K562 (cell line): ENCODE data around the gene IRAK4. TPM values are rescaled to one million over a fixed set of nuclear protein-coding genes. Genes with fewer than 3 reads are reported as not detected.

Experiments used
- ATAC-seq: fragments of 200-7000 bp; cut with Tn5 transposase; 3 replicates; pipeline ENCODE4 v1.9.1; 2020; ENCODE audit warnings: moderate library complexity
- BruUV-seq: library from RNA; stranded (reverse); fragments of 400-500 nt; replicated peaks from 2 replicates; lab custom pipeline; 2021; lab: Mats Ljungman, UMichigan
- CTCF ChIA-PET: fragments of 300-600 bp; formaldehyde crosslinking; extraction: SDS; loops from one replicate; lab custom pipeline; 2021; ENCODE audit warnings: low intra/inter-chr PET ratio; lab: Yijun Ruan, JAX
- POLR2A ChIA-PET: fragments of 300-600, 350-650 bp; sonication (Branson Sonifier 250); formaldehyde crosslinking; extraction: SDS; loops from one replicate; lab custom pipeline; 2021; ENCODE audit warnings: antibody characterized with exemption, inconsistent platforms; lab: Yijun Ruan, JAX
- DNase-seq, 4 experiments: peaks; one replicate each; pipeline versions ENCODE4 v3.0.0 to v3.0.0-alpha.2; 2011 to 2018; ENCODE audit warnings: low spot score in 3 of 4, mixed read lengths in 3 of 4; ENCODE audit errors: extremely low read depth in 1 of 4
- FAIRE-seq: peaks from 2 replicates; lab custom pipeline; 2011; peaks lifted over from hg19 to GRCh38; lab: Jason Lieb, UNC
- H2AFZ ChIP-seq: 2 replicates; pipeline ENCODE4 v1.6.0; 2011; ENCODE audit warnings: low read depth, low read length, control low read depth, inconsistent platforms
- H3K27ac ChIP-seq: fragments of 200-600 bp; 3 replicates; pipeline ENCODE4 v1.8.0; 2011; ENCODE audit warnings: low read depth, mild to moderate bottlenecking, control low read depth, inconsistent platforms, low read length, moderate library complexity, mixed read lengths; ENCODE audit errors: extremely low read depth
- H3K27me3 ChIP-seq, 2 experiments: fragments of 300-600 bp in 1 of 2; 2 replicates in 1 of 2; 3 replicates in 1 of 2; pipeline versions ENCODE4 v1.6.0 to v1.8.0; 2011; ENCODE audit warnings: inconsistent platforms in 2 of 2, low read length in 2 of 2, mild to moderate bottlenecking in 1 of 2, mixed read lengths in 1 of 2, moderate library complexity in 1 of 2; ENCODE audit not compliant: control insufficient read depth in 2 of 2, insufficient read depth in 2 of 2
- H3K36me3 ChIP-seq: fragments of 300-600 bp; 3 replicates; pipeline ENCODE4 v1.8.0; 2011; ENCODE audit warnings: mild to moderate bottlenecking, low read length, inconsistent platforms; ENCODE audit not compliant: control insufficient read depth, insufficient read depth
- H3K4me1 ChIP-seq, 2 experiments: fragments of 200-600 bp in 1 of 2; replicated peaks in 1 of 2; 2 replicates in 1 of 2; 3 replicates in 1 of 2; pipeline versions ENCODE4 v1.5.1 to v1.8.0; 2011; ENCODE audit warnings: inconsistent platforms in 2 of 2, low read length in 2 of 2, mild to moderate bottlenecking in 1 of 2, mixed read lengths in 1 of 2, moderate library complexity in 1 of 2; ENCODE audit not compliant: control insufficient read depth in 2 of 2, insufficient read depth in 2 of 2
- H3K4me2 ChIP-seq: 2 replicates; pipeline ENCODE4 v1.6.1; 2011; ENCODE audit warnings: low read length, control low read depth, inconsistent platforms, mixed read lengths; ENCODE audit not compliant: insufficient read depth
- H3K4me3 ChIP-seq: fragments of 200-600 bp; sonication (generic), shearing (Covaris generic); 2 replicates; pipeline ENCODE4 v1.5.1; 2016; ENCODE audit warnings: control low read depth, inconsistent platforms
- H3K79me2 ChIP-seq: fragments of 200-600 bp; 3 replicates; pipeline ENCODE4 v1.8.0; 2011; ENCODE audit warnings: low read length, inconsistent platforms; ENCODE audit not compliant: control insufficient read depth, insufficient read depth
- H3K9ac ChIP-seq, 2 experiments: 2 replicates each; pipeline versions ENCODE4 v1.6.0 to v1.6.1; 2011; ENCODE audit warnings: low read depth in 2 of 2, low read length in 2 of 2, control low read depth in 1 of 2, inconsistent platforms in 1 of 2, mild to moderate bottlenecking in 1 of 2, mixed read lengths in 1 of 2; ENCODE audit not compliant: insufficient read depth in 1 of 2
- H3K9me1 ChIP-seq: one replicate; pipeline ENCODE4 v1.6.0; 2011; ENCODE audit warnings: inconsistent platforms, mild to moderate bottlenecking, low read length, moderate library complexity; ENCODE audit not compliant: control insufficient read depth, insufficient read depth
- H3K9me3 ChIP-seq: replicated peaks from 2 replicates; pipeline ENCODE4 v1.5.1; 2011; ENCODE audit warnings: low read depth, low read length, inconsistent platforms; ENCODE audit not compliant: control insufficient read depth, insufficient read depth
- H4K20me1 ChIP-seq: replicated peaks from 2 replicates; pipeline ENCODE4 v1.6.1; 2011; ENCODE audit warnings: low read length, inconsistent platforms, mixed read lengths; ENCODE audit not compliant: control insufficient read depth, insufficient read depth
- ATF7 ChIP-seq: fragments of 450-650 bp; IDR thresholded peaks from 2 replicates; pipeline ENCODE4 v1.7.1; 2014; ENCODE audit warnings: mild to moderate bottlenecking, moderate library complexity
- BHLHE40 ChIP-seq: IDR thresholded peaks from 2 replicates; pipeline ENCODE4 v1.6.1; 2011; ENCODE audit warnings: low read length, improper control_type of control experiment
- CBX5 ChIP-seq: IDR thresholded peaks from 2 replicates; pipeline ENCODE4 v1.6.1; 2014; ENCODE audit warnings: low read depth, borderline replicate concordance
- CXXC5 ChIP-seq: fragments of 250-450 bp; sonication (Bioruptor Pico); IDR thresholded peaks from 2 replicates; pipeline ENCODE4 v1.8.0; 2022; ENCODE audit warnings: inconsistent platforms, mild to moderate bottlenecking, moderate library complexity
- HDAC1 ChIP-seq, 2 experiments: fragments of 450-650 bp; IDR thresholded peaks; 2 replicates each; pipeline ENCODE4 v1.6.1; 2016 to 2017; ENCODE audit warnings: inconsistent platforms in 1 of 2, mild to moderate bottlenecking in 1 of 2, moderate library complexity in 1 of 2
- MYC ChIP-seq, 2 experiments: fragments of 250-450 bp in 1 of 2; sonication (Bioruptor Pico) in 1 of 2; IDR thresholded peaks; 2 replicates each; pipeline versions ENCODE4 v1.5.1 to v1.6.1; 2012 to 2021; ENCODE audit warnings: low read depth in 2 of 2, borderline replicate concordance in 1 of 2, improper control_type of control experiment in 1 of 2, low read length in 1 of 2, mild to moderate bottlenecking in 1 of 2, moderate library complexity in 1 of 2
- POLR2AphosphoS2 ChIP-seq: IDR thresholded peaks from 2 replicates; pipeline ENCODE4 v1.6.1; 2012; ENCODE audit warnings: low read length, improper control_type of control experiment
- STAT5B ChIP-seq: fragments of 250-450 bp; sonication (Bioruptor Pico); IDR thresholded peaks from 2 replicates; pipeline ENCODE4 v1.8.0; 2021; ENCODE audit warnings: mild to moderate bottlenecking, inconsistent platforms
- ZFP30 ChIP-seq: fragments of 250-450 bp; sonication (Bioruptor Pico); IDR thresholded peaks from 2 replicates; pipeline ENCODE4 v1.8.0; 2022; ENCODE audit warnings: moderate library complexity, mild to moderate bottlenecking, inconsistent platforms, borderline replicate concordance
- ZKSCAN3 ChIP-seq: fragments of 250-450 bp; sonication (Bioruptor Pico); IDR thresholded peaks from 2 replicates; pipeline ENCODE4 v1.4.0; 2020
- ZNF134 ChIP-seq: fragments of 250-450 bp; sonication (Bioruptor Pico); conservative IDR thresholded peaks from 2 replicates; pipeline ENCODE4 v1.4.0; 2020
- in situ Hi-C: fragments of 300-500 bp; cut with MboI; formaldehyde crosslinking; loops from 4 replicates; pipeline ENCODE4 v1.15.0; 2018; ENCODE audit warnings: inconsistent platforms, mixed read lengths
- intact Hi-C: fragments of 100-400 bp; cut with micrococcal nuclease; formaldehyde crosslinking; loops from 2 replicates; pipeline ENCODE4 v1.14.2; 2022
- polyA plus RNA-seq, 8 experiments: library from polyadenylated mRNA; depleted of rRNA in 4 of 8; stranded (reverse) in 5 of 8; unstranded in 3 of 8; fragments of >200 nt; fragmentation: Nextera tagmentation in 2 of 8; fragmentation: Illumina TruSeq in 1 of 8; extraction: Ambion mirVana in 2 of 8; extraction: Trizol in 1 of 8; gene quantifications; 2 replicates each; pipeline versions ENCODE4 v1.2.1 to v1.2.3, GENCODE V29; 2011 to 2014; ENCODE audit warnings: inconsistent platforms in 1 of 8, missing spikeins in 1 of 8
- total RNA-seq, 7 experiments: library from RNA; depleted of rRNA in 6 of 7; stranded (reverse); fragments of >200 nt in 6 of 7; fragmentation: Illumina TruSeq in 2 of 7; extraction: Trizol in 2 of 7; gene quantifications; 2 replicates each; pipeline versions ENCODE4 v1.2.1 to v1.2.3, GENCODE V29; 2011 to 2021; ENCODE audit warnings: low replicate concordance in 1 of 7

Gene IRAK4
- total and polyA plus RNA-seq, 9 of the 15 experiments (the other 6 are each of a cell fraction or from before 2014, with no cell fraction given) = 10.8 to 34.5 (median 16.0) TPM

GRCh38 chr12:43786899-43787693 lies 28.3 kb downstream of the IRAK4 start:
- TF ChIP-seq ATF7 (no peak), CXXC5 (CRISPR knock-in tag) (no peak), BHLHE40 (no peak), MYC (IDR thresholded peaks at IDR 0.05; ENCODE audit: low read depth, low read length) (no peak), MYC (CRISPR knock-in tag; IDR thresholded peaks at IDR 0.05; ENCODE audit: borderline replicate concordance, low read depth) (no peak), ZFP30 (CRISPR knock-in tag) (no peak), ZNF134 (CRISPR knock-in tag) (no peak), POLR2AphosphoS2 (no peak), HDAC1 (IDR thresholded peaks at IDR 0.05) (no peak), ZKSCAN3 (CRISPR knock-in tag) (no peak), CBX5 (no peak), STAT5B (no peak)
- intact Hi-C loops (no loop called here), in situ Hi-C loops (no loop called here)
- ATAC-seq (no peak), DNase-seq (no peak), FAIRE-seq (no peak)
- H3K4me2 ChIP-seq = no peak overlapping the region
- ChIA-PET POLR2A (interaction anchor here (1.7 kb wide), 1 partner anchor 18 kb away, joined by 4 read pairs; no protein-coding TSS in a partner anchor), CTCF (no interaction called here)
- H3K79me2 ChIP-seq = no peaks in the 10 kb centered on the region
- BruUV-seq = TSS peak; percentile 47
- H3K9me1 ChIP-seq = no peaks in the 10 kb centered on the region
- no peaks in the 10 kb centered on the region for H3K9me3 ChIP-seq
- no peaks in the 10 kb centered on the region for H3K4me1 ChIP-seq
- H3K27me3 ChIP-seq = no peaks in the 10 kb centered on the region
- no peak overlapping the region for H2AFZ ChIP-seq
- H3K27ac ChIP-seq = no peak overlapping the region
- H3K4me3 ChIP-seq = no peak overlapping the region
- H4K20me1 ChIP-seq = no peaks in the 10 kb centered on the region
- H3K36me3 ChIP-seq = peaks cover 44% of the 10 kb centered on the region; the same call in 2 of the 3 replicates
- H3K9ac ChIP-seq = no peak overlapping the region
